K562 (cell line): ENCODE data around the gene EMILIN1. TPM values are rescaled to one million over a fixed set of nuclear protein-coding genes. Genes with fewer than 3 reads are reported as not detected.

Experiments
- ATAC-seq: fragments of 200-7000 bp; cut with Tn5 transposase; 3 replicates; pipeline ENCODE4 v1.9.1; 2020; ENCODE audit warnings: moderate library complexity
- BruUV-seq: library from RNA; stranded (reverse); fragments of 400-500 nt; replicated peaks from 2 replicates; lab custom pipeline; 2021; lab: Mats Ljungman, UMichigan
- CTCF ChIA-PET: fragments of 300-600 bp; formaldehyde crosslinking; extraction: SDS; loops from one replicate; lab custom pipeline; 2021; ENCODE audit warnings: low intra/inter-chr PET ratio; lab: Yijun Ruan, JAX
- POLR2A ChIA-PET: fragments of 300-600, 350-650 bp; sonication (Branson Sonifier 250); formaldehyde crosslinking; extraction: SDS; loops from one replicate; lab custom pipeline; 2021; ENCODE audit warnings: antibody characterized with exemption, inconsistent platforms; lab: Yijun Ruan, JAX
- DNase-seq, 4 experiments: peaks; one replicate each; pipeline versions ENCODE4 v3.0.0 to v3.0.0-alpha.2; 2011 to 2018; ENCODE audit warnings: low spot score in 3 of 4, mixed read lengths in 3 of 4; ENCODE audit errors: extremely low read depth in 1 of 4
- FAIRE-seq: peaks from 2 replicates; lab custom pipeline; 2011; peaks lifted over from hg19 to GRCh38; lab: Jason Lieb, UNC
- H2AFZ ChIP-seq: 2 replicates; pipeline ENCODE4 v1.6.0; 2011; ENCODE audit warnings: low read depth, low read length, control low read depth, inconsistent platforms
- H3K27ac ChIP-seq: fragments of 200-600 bp; 3 replicates; pipeline ENCODE4 v1.8.0; 2011; ENCODE audit warnings: low read depth, mild to moderate bottlenecking, control low read depth, inconsistent platforms, low read length, moderate library complexity, mixed read lengths; ENCODE audit errors: extremely low read depth
- H3K27me3 ChIP-seq, 2 experiments: fragments of 300-600 bp in 1 of 2; 2 replicates in 1 of 2; 3 replicates in 1 of 2; pipeline versions ENCODE4 v1.6.0 to v1.8.0; 2011; ENCODE audit warnings: inconsistent platforms in 2 of 2, low read length in 2 of 2, mild to moderate bottlenecking in 1 of 2, mixed read lengths in 1 of 2, moderate library complexity in 1 of 2; ENCODE audit not compliant: control insufficient read depth in 2 of 2, insufficient read depth in 2 of 2
- H3K36me3 ChIP-seq: fragments of 300-600 bp; 3 replicates; pipeline ENCODE4 v1.8.0; 2011; ENCODE audit warnings: mild to moderate bottlenecking, low read length, inconsistent platforms; ENCODE audit not compliant: control insufficient read depth, insufficient read depth
- H3K4me1 ChIP-seq, 2 experiments: fragments of 200-600 bp in 1 of 2; replicated peaks in 1 of 2; 2 replicates in 1 of 2; 3 replicates in 1 of 2; pipeline versions ENCODE4 v1.5.1 to v1.8.0; 2011; ENCODE audit warnings: inconsistent platforms in 2 of 2, low read length in 2 of 2, mild to moderate bottlenecking in 1 of 2, mixed read lengths in 1 of 2, moderate library complexity in 1 of 2; ENCODE audit not compliant: control insufficient read depth in 2 of 2, insufficient read depth in 2 of 2
- H3K4me2 ChIP-seq: 2 replicates; pipeline ENCODE4 v1.6.1; 2011; ENCODE audit warnings: low read length, control low read depth, inconsistent platforms, mixed read lengths; ENCODE audit not compliant: insufficient read depth
- H3K4me3 ChIP-seq: fragments of 200-600 bp; sonication (generic), shearing (Covaris generic); 2 replicates; pipeline ENCODE4 v1.5.1; 2016; ENCODE audit warnings: control low read depth, inconsistent platforms
- H3K79me2 ChIP-seq: fragments of 200-600 bp; 3 replicates; pipeline ENCODE4 v1.8.0; 2011; ENCODE audit warnings: low read length, inconsistent platforms; ENCODE audit not compliant: control insufficient read depth, insufficient read depth
- H3K9ac ChIP-seq, 2 experiments: 2 replicates each; pipeline versions ENCODE4 v1.6.0 to v1.6.1; 2011; ENCODE audit warnings: low read depth in 2 of 2, low read length in 2 of 2, control low read depth in 1 of 2, inconsistent platforms in 1 of 2, mild to moderate bottlenecking in 1 of 2, mixed read lengths in 1 of 2; ENCODE audit not compliant: insufficient read depth in 1 of 2
- H3K9me1 ChIP-seq: one replicate; pipeline ENCODE4 v1.6.0; 2011; ENCODE audit warnings: inconsistent platforms, mild to moderate bottlenecking, low read length, moderate library complexity; ENCODE audit not compliant: control insufficient read depth, insufficient read depth
- H3K9me3 ChIP-seq: replicated peaks from 2 replicates; pipeline ENCODE4 v1.5.1; 2011; ENCODE audit warnings: low read depth, low read length, inconsistent platforms; ENCODE audit not compliant: control insufficient read depth, insufficient read depth
- H4K20me1 ChIP-seq: replicated peaks from 2 replicates; pipeline ENCODE4 v1.6.1; 2011; ENCODE audit warnings: low read length, inconsistent platforms, mixed read lengths; ENCODE audit not compliant: control insufficient read depth, insufficient read depth
- BRD4 ChIP-seq: fragments of 200-600 bp; sonication (generic); IDR thresholded peaks from 2 replicates; pipeline ENCODE4 v1.6.1; 2017; ENCODE audit warnings: inconsistent platforms
- C11orf30 ChIP-seq: fragments of 450-650 bp; IDR thresholded peaks from 2 replicates; pipeline ENCODE4 v1.6.1; 2016; ENCODE audit warnings: low read depth, mild to moderate bottlenecking
- DNMT1 ChIP-seq: fragments of 450-650 bp; IDR thresholded peaks from 2 replicates; pipeline ENCODE4 v1.6.1; 2016; ENCODE audit warnings: antibody characterized with exemption, mild to moderate bottlenecking
- MYNN ChIP-seq, 2 experiments: sonication (generic); formaldehyde crosslinking in 1 of 2; IDR thresholded peaks; 2 replicates each; pipeline versions ENCODE4 v1.5.0 to v1.6.1; 2016 to 2020; ENCODE audit warnings: antibody characterized with exemption in 1 of 2, missing genetic modification reagents in 1 of 2
- ZNF444 ChIP-seq: fragments of 250-450 bp; sonication (Bioruptor Pico); IDR thresholded peaks from 2 replicates; pipeline ENCODE4 v1.4.0; 2020; ENCODE audit warnings: mild to moderate bottlenecking, moderate library complexity
- WGBS: fragments of 100-300 bp; shearing (Covaris generic); methylation state at CpG from one replicate; pipeline ENCODE4 v1.1.6; 2016; ENCODE audit warnings: low coverage, mixed read lengths; ENCODE audit not compliant: insufficient coverage; ENCODE audit errors: missing lambda C conversion rate; 5-methylcytosine and 5-hydroxymethylcytosine counted together
- in situ Hi-C: fragments of 300-500 bp; cut with MboI; formaldehyde crosslinking; loops from 4 replicates; pipeline ENCODE4 v1.15.0; 2018; ENCODE audit warnings: inconsistent platforms, mixed read lengths
- intact Hi-C: fragments of 100-400 bp; cut with micrococcal nuclease; formaldehyde crosslinking; loops from 2 replicates; pipeline ENCODE4 v1.14.2; 2022
- polyA plus RNA-seq, 8 experiments: library from polyadenylated mRNA; depleted of rRNA in 4 of 8; stranded (reverse) in 5 of 8; unstranded in 3 of 8; fragments of >200 nt; fragmentation: Nextera tagmentation in 2 of 8; fragmentation: Illumina TruSeq in 1 of 8; extraction: Ambion mirVana in 2 of 8; extraction: Trizol in 1 of 8; gene quantifications; 2 replicates each; pipeline versions ENCODE4 v1.2.1 to v1.2.3, GENCODE V29; 2011 to 2014; ENCODE audit warnings: inconsistent platforms in 1 of 8, missing spikeins in 1 of 8
- total RNA-seq, 7 experiments: library from RNA; depleted of rRNA in 6 of 7; stranded (reverse); fragments of >200 nt in 6 of 7; fragmentation: Illumina TruSeq in 2 of 7; extraction: Trizol in 2 of 7; gene quantifications; 2 replicates each; pipeline versions ENCODE4 v1.2.1 to v1.2.3, GENCODE V29; 2011 to 2021; ENCODE audit warnings: low replicate concordance in 1 of 7
- TF ChIP-seq, protein P1 (sequence below), 2 experiments: fragments of 150-350 bp in 1 of 2; IDR thresholded peaks; 2 replicates each; pipeline ENCODE4 v1.6.1; 2012 to 2016; ENCODE audit warnings: low read depth in 2 of 2, low read length in 2 of 2, mild to moderate bottlenecking in 1 of 2, moderate library complexity in 1 of 2
- TF ChIP-seq, protein P2 (sequence below): fragments of 250-450 bp; sonication (Bioruptor Pico); IDR thresholded peaks from 2 replicates; pipeline ENCODE4 v1.4.0; 2020; ENCODE audit warnings: mild to moderate bottlenecking, moderate library complexity
- TF ChIP-seq, protein P3 (sequence below): fragments of 450-650 bp; IDR thresholded peaks from 2 replicates; pipeline ENCODE4 v1.6.1; 2017; ENCODE audit warnings: antibody characterized with exemption, mild to moderate bottlenecking
- TF ChIP-seq, protein P4 (sequence below): fragments of 200-800 bp; sonication (Bioruptor generic); IDR thresholded peaks from 2 replicates; pipeline ENCODE4 v1.6.1; 2017; ENCODE audit warnings: missing genetic modification characterization, missing compliant biosample characterization
- TF ChIP-seq, protein P5 (sequence below), 2 experiments: fragments of 250-450 bp in 1 of 2; fragments of 450-650 bp in 1 of 2; sonication (Bioruptor Pico) in 1 of 2; IDR thresholded peaks; 2 replicates each; pipeline versions ENCODE4 v1.6.1 to v1.8.0; 2016 to 2021; ENCODE audit warnings: mild to moderate bottlenecking in 2 of 2, moderate library complexity in 2 of 2, missing compliant biosample characterization in 1 of 2, missing genetic modification characterization in 1 of 2

Gene EMILIN1
- total and polyA plus RNA-seq, 9 of the 15 experiments (the other 6 are each of a cell fraction or from before 2014, with no cell fraction given) = 0.04 to 2.7 (median 0.54) TPM; not detected in 2

DNA sequence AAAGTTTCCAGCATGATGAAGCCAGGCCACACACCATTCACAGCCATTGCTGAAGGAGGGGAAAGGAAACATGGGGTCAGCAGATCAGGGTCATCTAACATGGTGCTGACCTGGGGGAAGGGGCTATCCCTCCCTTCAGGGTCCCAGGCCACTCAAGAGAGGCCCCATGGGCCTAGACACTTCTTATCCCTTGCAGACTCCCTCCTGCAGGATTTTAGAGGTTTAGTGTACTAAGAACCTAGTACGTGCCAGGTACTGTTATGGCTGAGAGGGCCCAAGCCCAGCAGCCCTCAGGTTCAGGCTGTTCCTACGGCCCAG is 17.0 kb downstream of the EMILIN1 start:
- peaks cover 3% of the 10 kb centered on the region; the same call in 2 of the 3 replicates for H3K79me2 ChIP-seq
- no peaks in the 10 kb centered on the region for H4K20me1 ChIP-seq
- H2AFZ ChIP-seq = peak overlapping the region; percentile 87
- DNase-seq (no peak), ATAC-seq (no peak), FAIRE-seq (no peak)
- peak overlapping the region; percentile 2 to 27; a peak in 1 of 4 replicates for H3K9ac ChIP-seq
- 77% methylated on average over 2 of the region's 2 CpGs for whole genome bisulfite sequencing
- in situ Hi-C loops = loop anchor here (5.0 kb wide), 2 partner anchors 97 to 187 kb away; partner anchors contain the start of gene TRIM54
- intact Hi-C loops = loop anchor here (5.0 kb wide), 2 partner anchors 117 to 207 kb away; partner anchors contain the start of genes ATRAID and SLC5A6
- no peaks in the 10 kb centered on the region for H3K9me3 ChIP-seq
- ChIA-PET POLR2A (no interaction called here), CTCF (no interaction called here)
- H3K9me1 ChIP-seq = no peaks in the 10 kb centered on the region
- H3K27me3 ChIP-seq = no peaks in the 10 kb centered on the region
- no peaks in the 10 kb centered on the region; the same call in 2 of the 3 replicates for H3K36me3 ChIP-seq
- H3K4me2 ChIP-seq = no peak overlapping the region; the same call in 1 of the 2 replicates
- H3K4me1 ChIP-seq = peaks cover 38 to 49% of the 10 kb centered on the region in 2 experiments
- BruUV-seq = no TSS peak
- H3K27ac ChIP-seq = peak overlapping the region; percentile 57; the same call in 1 of the 3 replicates
- H3K4me3 ChIP-seq = no peak overlapping the region
- TF ChIP-seq, protein P1, sequence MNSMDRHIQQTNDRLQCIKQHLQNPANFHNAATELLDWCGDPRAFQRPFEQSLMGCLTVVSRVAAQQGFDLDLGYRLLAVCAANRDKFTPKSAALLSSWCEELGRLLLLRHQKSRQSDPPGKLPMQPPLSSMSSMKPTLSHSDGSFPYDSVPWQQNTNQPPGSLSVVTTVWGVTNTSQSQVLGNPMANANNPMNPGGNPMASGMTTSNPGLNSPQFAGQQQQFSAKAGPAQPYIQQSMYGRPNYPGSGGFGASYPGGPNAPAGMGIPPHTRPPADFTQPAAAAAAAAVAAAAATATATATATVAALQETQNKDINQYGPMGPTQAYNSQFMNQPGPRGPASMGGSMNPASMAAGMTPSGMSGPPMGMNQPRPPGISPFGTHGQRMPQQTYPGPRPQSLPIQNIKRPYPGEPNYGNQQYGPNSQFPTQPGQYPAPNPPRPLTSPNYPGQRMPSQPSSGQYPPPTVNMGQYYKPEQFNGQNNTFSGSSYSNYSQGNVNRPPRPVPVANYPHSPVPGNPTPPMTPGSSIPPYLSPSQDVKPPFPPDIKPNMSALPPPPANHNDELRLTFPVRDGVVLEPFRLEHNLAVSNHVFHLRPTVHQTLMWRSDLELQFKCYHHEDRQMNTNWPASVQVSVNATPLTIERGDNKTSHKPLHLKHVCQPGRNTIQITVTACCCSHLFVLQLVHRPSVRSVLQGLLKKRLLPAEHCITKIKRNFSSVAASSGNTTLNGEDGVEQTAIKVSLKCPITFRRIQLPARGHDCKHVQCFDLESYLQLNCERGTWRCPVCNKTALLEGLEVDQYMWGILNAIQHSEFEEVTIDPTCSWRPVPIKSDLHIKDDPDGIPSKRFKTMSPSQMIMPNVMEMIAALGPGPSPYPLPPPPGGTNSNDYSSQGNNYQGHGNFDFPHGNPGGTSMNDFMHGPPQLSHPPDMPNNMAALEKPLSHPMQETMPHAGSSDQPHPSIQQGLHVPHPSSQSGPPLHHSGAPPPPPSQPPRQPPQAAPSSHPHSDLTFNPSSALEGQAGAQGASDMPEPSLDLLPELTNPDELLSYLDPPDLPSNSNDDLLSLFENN (IDR thresholded peaks at IDR 0.05; ENCODE audit: low read depth in 2 of 2, low read length in 2 of 2) = no peak
- TF ChIP-seq DNMT1 (no peak), BRD4 (no peak), C11orf30 (no peak), MYNN (IDR thresholded peaks at IDR 0.05) (no peak), MYNN (CRISPR knock-in tag; IDR thresholded peaks at IDR 0.05) (no peak), ZNF444 (CRISPR knock-in tag) (no peak)
- TF ChIP-seq, protein P2, sequence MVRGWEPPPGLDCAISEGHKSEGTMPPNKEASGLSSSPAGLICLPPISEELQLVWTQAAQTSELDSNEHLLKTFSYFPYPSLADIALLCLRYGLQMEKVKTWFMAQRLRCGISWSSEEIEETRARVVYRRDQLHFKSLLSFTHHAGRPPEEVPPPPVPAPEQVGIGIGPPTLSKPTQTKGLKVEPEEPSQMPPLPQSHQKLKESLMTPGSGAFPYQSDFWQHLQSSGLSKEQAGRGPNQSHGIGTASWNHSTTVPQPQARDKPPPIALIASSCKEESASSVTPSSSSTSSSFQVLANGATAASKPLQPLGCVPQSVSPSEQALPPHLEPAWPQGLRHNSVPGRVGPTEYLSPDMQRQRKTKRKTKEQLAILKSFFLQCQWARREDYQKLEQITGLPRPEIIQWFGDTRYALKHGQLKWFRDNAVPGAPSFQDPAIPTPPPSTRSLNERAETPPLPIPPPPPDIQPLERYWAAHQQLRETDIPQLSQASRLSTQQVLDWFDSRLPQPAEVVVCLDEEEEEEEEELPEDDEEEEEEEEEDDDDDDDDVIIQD (CRISPR knock-in tag) = no peak
- TF ChIP-seq, protein P3, sequence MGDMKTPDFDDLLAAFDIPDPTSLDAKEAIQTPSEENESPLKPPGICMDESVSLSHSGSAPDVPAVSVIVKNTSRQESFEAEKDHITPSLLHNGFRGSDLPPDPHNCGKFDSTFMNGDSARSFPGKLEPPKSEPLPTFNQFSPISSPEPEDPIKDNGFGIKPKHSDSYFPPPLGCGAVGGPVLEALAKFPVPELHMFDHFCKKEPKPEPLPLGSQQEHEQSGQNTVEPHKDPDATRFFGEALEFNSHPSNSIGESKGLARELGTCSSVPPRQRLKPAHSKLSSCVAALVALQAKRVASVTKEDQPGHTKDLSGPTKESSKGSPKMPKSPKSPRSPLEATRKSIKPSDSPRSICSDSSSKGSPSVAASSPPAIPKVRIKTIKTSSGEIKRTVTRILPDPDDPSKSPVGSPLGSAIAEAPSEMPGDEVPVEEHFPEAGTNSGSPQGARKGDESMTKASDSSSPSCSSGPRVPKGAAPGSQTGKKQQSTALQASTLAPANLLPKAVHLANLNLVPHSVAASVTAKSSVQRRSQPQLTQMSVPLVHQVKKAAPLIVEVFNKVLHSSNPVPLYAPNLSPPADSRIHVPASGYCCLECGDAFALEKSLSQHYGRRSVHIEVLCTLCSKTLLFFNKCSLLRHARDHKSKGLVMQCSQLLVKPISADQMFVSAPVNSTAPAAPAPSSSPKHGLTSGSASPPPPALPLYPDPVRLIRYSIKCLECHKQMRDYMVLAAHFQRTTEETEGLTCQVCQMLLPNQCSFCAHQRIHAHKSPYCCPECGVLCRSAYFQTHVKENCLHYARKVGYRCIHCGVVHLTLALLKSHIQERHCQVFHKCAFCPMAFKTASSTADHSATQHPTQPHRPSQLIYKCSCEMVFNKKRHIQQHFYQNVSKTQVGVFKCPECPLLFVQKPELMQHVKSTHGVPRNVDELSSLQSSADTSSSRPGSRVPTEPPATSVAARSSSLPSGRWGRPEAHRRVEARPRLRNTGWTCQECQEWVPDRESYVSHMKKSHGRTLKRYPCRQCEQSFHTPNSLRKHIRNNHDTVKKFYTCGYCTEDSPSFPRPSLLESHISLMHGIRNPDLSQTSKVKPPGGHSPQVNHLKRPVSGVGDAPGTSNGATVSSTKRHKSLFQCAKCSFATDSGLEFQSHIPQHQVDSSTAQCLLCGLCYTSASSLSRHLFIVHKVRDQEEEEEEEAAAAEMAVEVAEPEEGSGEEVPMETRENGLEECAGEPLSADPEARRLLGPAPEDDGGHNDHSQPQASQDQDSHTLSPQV = no peak
- TF ChIP-seq, protein P4, sequence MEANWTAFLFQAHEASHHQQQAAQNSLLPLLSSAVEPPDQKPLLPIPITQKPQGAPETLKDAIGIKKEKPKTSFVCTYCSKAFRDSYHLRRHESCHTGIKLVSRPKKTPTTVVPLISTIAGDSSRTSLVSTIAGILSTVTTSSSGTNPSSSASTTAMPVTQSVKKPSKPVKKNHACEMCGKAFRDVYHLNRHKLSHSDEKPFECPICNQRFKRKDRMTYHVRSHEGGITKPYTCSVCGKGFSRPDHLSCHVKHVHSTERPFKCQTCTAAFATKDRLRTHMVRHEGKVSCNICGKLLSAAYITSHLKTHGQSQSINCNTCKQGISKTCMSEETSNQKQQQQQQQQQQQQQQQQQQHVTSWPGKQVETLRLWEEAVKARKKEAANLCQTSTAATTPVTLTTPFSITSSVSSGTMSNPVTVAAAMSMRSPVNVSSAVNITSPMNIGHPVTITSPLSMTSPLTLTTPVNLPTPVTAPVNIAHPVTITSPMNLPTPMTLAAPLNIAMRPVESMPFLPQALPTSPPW (CRISPR knock-in tag) = no peak
- TF ChIP-seq, protein P5, sequence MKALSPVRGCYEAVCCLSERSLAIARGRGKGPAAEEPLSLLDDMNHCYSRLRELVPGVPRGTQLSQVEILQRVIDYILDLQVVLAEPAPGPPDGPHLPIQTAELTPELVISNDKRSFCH (CRISPR knock-in tag; IDR thresholded peaks at IDR 0.05) = no peak
- TF ChIP-seq, protein P5 (tag; IDR thresholded peaks at IDR 0.05) = no peak
